Measurements from ENCODE around the gene ARID4B.
A peak's percentile ranks its signal among the peaks of the same experiment; 100 is the strongest.
"Not testable (repeated sequence)": the region's sequence is repeated elsewhere in the genome, so short reads cannot be mapped to it uniquely, and the experiment has no call there.

The ARID4B gene

DNA sequence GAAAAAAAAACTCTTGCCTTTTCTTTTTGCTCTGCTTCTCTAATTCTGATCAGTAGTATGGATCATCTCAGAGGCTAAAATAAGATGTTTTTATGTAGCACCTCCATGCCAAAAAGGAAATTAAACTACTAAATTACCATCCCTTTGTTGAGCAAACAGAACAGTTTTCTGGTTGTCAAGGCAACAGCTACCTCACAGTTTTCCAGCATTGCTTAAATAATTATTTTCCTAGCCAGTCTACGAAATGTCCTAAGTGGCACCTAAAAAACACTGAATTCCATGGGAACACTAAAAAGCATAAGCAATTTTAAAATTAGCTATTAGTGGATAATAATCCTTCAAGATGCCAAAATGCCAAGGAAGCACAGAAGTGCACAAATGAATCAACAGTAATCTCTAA, 61.7 kb downstream of the ARID4B start:
- no peak for DNase-seq

DNA sequence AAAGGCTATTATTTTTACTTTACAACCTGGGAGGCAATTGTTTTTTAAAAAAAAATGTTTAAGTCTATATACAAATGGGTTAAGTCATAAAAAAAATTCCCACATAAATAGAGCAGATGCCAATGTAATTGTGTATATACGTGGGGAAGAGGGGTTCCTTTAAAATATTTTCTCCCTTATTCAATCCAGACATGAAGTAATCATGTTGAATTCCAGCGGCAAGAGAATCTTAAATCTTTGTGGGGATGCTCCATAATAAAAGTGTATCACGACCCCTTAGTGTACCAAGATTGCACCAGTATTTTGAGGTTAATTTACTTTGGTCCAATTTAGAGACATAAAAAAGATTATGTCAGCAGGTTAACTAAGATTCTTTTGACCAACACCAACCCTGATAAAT, 62.1 kb downstream of the ARID4B start:
- no peak for DNase-seq

DNA sequence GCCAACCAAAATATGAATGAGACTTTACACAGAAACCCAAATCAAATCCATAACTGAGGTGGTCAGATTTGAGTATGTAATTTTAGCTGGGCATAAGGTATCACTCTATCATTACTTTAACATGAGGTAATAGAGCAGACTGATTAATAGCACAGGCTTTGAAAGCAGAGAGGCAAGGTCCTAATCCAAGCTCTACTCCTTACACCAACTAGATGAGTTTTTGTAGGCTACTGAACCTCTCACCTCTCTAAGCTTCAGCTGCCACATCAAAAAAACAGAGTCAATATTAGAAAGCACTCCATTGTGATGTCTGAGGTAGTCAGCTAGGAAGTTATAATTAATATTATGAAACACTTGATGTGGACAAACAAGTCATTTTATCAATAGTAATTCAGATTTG, 63.7 kb downstream of the ARID4B start:
- DNase-seq, result no peak

DNA sequence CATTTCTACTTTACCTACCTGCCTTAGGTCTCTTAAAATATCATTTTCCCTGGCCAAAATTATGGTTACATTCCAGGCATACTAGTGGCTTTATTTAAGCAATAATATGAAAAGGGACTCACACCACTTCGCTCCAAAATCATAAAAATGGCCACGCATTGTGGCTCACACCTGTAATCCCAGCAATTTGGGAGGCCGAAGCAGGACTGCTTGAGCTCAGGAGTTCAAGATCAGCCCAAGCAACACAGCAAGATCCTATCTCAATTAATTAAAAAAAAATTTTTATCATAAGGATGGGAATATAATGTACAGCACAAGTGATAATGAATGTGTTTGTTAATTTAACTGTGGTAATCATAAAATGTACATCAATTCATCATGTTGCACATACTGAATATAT, 65.4 kb downstream of the ARID4B start:
- no peak for DNase-seq

DNA sequence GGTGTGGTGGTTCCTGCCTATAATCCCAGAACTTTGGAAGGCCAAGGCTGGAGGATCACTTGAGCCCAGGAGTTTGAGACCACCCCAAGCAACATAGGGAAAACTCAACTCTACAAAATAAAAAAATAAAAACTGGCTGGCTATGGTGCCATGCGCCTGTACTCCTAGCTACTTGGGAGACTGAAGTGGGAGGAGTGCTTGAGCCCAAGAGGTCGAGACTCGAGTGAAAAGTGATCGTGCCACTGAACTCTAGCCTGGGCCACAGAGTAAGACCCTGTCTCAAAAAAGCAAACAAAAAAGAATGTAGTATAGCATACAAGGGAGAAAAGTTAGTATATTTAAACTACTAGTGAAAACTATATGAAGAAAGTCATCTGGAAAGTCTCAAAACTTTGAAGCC, 66.7 kb downstream of the ARID4B start:
- DNase-seq, result no peak

DNA sequence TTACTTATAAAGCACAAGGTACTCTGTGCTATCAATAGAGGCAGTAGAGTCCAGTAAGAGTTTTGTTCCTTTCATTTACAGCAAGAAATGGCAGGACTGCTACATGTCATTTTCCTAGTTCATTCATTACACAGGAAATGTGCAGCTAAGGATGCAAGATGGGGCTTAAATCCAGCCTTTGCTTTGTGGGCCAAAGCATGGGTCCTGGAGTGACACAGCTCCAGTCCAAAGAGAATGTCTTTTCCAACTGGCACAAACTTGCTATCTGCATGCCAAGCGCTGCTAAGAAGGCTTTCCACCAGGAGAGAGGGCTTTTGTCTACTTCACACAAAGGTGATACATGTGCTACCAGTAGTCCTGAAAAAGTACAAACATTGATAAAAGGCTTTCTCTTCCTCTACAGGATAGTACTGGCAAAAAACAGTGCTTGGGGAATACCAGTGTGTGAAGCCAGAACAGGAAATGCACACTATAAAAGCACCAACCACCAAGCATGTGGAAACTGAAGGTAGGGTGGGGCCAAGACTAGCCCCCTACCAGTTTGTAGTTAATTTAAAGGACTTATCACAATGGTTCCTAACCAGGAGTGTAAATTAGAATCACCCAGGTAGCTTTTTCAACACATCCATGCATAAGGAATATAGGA, 68.7 kb downstream of the ARID4B start:
- no peak for DNase-seq

DNA sequence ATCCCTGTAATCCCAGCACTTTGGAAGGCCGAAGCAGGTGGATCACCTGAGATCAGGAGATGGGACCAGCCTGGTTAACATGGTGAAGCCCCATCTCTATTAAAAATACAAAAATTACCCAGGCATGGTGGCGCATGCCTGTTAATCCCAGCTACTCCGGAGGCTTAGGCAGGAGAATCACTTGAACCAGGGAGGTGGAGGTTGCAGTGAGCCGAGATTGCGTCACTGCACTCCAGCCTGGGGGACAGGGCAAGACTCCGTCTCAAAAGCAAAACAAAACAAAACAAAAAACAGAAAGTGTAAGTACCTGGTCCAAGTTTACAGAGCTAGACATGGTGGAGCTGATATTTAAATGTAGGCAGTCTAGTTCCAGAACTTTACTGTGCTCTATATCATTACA, 69.9 kb downstream of the ARID4B start:
- DNase-seq, result not testable (repeated sequence)

DNA sequence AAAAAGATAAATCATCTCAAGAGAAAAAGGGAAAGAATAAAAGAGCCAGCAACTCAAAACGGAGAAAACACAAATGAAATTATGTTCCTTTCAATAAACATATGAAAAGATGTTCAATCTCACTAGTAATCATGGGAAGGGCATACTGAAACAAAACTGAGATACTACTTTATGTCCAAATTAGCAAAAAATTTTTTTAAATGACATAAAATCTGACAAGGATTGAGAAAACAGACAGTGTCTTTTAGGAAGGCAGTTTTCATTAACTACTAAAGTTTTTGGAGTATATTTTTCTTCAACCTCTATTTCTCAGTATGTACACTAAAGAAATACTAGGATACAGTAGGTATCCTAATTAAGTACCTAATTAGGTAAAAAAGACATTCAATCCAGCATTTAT, 73.3 kb downstream of the ARID4B start:
- DNase-seq, result no peak

DNA sequence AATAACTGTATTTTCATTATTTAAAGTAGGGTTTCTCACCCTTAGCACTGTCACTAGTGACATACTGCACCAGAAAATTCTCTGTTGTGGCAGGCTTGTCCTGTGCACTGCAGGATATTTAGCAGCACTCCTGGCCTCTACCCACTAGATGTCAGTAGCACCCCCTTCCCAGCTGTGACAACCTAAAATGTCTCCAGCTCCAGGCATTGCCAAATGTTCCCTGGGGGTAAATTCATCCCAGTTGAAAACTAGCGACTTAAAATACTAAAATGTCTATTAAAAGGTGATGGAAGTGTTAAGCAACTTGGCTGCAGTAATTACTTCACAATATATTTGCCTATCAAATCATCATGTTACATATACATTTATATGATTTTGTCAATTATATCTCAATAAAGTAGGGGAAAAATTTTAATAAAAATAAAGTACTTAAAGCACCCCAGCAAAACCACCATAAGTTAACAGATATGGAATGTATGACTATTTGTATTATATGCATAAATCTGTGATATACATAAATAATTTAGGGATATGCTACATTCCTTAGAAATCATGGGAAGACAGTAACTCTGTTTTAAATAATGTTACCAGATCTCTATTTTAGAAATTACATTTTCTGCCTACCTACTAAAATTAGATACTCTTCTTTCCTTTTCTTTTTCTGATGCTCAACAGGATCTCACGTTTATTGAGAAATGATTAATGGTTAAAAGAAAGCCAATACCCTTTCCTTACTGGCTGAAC, 74.6 kb downstream of the ARID4B start:
- DNase-seq, result peak; percentile 62 to 76

DNA sequence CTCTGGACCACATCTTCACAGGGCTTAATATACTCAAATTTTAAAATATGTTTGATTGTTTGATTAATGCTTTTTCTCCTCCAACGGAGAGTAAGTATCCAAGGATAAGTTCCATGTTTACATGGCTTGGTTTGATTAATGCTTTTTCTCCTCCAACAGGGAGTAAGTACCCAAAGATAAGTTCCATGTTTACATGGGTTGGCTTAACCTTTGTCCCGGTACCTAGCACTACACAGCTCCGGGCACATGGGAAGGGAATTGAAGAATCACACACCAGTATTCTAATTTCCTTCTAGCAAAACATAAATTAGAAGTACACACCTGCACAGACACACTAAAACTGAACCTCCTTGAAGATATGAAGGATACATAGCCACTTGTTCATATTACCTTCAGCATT, 77.5 kb downstream of the ARID4B start:
- no peak for DNase-seq

DNA sequence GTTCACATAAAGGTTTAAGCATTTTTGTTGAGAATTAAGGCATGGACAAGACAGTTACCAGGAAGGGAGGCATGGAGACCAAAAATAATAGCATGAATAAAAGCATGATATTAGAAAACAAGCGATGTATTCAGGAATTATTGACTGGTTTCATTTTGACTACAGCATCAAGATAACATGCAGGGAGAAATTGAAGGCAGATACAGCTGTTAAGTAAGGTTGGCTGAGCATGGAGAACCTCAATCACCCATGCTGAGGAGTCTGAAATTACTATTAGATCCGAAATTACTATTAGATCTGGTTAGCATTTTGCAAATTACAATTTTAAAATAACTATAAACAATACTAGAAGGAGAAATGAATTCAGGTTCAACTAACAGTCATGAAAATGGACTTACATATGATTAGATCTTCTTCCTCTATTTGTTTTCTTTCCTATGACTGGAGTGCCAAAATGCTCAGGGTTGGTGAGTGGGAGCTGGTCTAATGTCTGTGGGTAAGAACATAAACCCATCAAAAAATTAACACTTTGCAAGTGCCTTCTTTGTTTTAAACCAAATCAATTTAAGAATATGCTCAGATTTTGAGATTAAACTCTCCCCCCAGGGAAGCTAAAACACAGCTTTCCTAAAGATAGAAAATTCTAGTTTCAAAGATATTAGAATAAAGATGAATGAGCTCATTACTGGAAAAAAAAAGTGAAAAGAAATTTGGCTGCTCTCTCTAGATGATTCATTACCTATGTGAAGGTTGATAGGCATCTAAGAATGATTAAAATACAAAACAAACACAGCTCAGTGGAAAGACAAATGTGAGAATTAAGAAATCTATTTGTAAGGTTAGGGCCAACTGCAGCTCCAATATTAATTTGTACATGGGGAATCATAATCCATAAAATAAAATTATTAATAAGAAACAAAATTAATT, 81.7 kb downstream of the ARID4B start:
- no peak for DNase-seq

DNA sequence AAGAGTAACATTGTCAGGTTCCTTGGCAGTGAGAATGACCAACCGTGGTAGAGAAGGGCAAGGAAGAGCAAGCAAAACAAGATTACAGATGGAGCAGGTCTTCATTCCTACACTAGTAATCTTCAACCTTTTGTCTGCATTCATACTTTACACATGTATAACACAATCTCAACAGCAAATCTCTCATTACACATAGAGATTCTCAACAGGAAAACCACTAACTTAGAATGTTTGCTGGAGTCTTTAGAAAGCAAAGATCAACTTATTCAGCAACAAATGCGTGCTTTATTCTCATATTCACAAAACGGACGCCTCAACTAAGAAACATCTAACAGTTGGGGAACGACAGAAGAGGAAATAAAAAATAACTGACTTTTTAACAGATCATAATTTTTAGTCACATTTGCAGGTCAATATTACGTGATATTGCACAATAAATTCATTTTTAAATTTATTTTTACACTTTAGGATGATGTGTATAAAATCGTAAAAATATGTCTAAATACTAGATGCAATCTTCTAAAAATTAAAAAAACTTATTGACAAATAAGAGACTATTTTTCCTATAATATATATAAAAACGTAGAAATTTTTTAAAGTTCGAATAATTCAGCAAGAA, 82.9 kb downstream of the ARID4B start:
- peak in 1 of 2 donors; percentile 12 for DNase-seq

DNA sequence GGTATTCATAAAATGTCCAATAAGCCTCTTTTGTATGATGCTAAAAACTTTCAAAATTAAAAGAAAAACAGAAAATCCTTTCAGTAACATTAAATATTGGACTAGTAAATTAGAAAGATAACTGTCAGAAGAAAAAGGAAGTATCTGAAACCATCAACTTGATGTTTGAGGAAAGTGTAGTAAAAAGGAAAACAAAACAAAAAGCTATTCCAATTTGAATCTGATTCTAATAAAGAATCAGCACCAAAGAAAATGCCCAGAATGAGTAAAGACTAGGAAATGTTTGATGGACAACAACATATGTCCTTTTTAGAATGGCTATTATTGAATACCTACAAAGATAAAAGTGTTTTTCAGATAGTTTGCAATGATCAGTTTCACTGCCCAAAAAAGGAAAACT, 87.0 kb downstream of the ARID4B start:
- DNase-seq, result no peak

DNA sequence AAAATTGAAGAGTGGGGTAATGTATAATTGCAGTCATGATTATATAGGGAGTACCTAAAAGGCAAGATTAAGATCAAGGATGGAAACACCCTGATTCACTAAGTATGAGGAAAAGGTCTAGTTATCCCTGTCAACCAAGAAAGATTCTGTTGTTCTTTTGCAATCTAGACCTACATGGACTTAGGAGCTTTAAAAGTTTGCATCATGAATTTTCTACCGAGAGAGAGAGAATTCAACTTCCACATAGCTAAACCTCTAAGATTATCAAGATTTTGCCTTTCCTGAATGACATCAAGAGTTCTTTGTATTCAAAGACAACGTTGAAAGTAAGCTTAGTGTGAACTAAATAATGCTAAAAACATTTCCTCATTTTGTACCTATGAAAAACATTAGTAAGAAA, 88.1 kb downstream of the ARID4B start:
- no peak for DNase-seq

DNA sequence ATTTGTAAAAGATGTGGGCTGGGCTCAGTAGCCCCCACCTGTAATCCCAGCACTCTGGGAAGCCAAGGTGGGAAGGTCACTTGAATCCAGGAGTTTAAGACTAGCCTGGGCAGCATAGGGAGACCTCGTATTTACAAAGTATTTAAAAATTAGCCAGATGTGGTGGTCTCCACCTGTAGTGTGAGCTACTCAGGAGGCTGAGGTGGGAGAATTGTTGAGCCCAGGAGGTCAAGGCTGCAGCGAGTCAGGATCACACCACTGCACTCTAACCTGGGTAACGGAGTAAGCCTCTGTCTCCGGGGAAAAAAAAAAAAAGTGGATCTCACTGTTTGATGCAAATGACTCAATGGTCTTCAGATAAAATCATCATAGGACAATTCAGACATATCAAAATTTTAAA, 89.4 kb downstream of the ARID4B start:
- no peak for DNase-seq

DNA sequence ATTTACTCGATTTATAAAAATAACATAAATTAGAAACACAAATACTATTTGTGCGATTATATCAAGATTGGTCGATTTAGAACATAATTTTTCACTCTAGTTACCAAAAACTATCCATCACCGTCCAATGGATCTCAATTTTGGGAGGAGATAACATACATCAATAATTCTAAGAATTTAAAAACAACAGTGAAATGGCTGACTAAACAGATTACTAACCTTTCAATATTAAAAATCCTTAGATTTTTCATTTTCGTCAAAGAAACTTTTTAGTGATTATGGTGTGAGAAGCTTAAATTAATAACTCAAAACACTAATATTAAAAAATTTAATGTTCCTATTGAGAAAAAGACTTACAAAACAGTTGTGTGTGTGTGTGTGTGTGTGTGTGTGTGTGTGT, 91.9 kb downstream of the ARID4B start:
- no peak for DNase-seq

DNA sequence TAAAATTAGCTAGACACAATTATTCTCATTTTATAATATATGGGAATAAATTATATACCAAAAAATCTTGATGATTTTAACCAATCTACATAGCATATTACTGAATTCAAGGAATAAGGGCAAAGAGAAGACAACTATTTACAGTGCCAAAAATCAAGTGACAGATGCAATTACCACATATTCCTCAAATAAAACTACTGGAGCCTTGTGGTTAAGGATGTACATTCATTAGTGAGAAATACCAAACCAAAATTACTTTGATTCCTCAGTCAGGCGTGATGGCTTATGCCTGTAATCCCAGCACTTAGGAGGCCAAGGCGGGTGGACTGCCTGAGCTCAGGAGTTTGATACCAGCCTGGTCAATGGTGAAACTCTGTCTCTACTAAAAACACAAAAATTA, 98.1 kb downstream of the ARID4B start:
- no peak for DNase-seq

DNA sequence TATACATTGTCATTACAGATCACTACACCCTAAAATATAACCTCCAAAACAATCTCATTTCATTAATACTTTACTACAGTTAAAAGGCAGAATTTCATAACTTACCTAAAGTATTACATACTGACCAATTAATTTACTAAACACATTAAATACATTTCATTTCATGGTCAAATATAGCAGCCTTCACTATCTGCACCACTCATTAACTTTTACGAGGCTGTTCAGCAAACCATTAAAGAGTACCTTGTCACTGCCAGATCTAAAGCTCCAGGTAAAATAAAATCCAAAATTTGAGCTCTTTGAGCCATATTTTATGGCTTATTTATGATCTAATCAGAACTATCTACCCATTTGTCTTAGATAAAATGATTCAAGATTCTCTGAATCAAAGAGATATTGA, 100.6 kb downstream of the ARID4B start:
- DNase-seq, result no peak

DNA sequence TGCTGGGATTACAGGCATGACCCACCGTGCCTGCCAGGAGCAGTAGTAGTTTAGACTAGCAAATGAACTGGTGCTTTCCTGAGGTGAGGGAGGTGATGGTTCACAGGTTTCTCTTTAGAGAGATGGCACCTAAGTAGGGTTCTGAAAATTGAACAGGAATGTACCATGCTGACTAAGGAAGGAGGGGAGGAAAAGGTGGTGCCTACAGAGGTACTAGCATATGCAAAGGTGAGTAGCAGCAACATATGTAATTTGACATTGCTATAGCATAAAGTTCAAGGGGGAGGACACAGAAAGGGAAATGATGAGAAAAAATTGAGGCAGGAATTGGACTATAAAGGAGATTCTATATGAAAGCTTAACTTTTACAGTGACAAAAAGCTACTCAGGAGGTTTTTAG, 101.0 kb downstream of the ARID4B start:
- DNase-seq, result no peak

DNA sequence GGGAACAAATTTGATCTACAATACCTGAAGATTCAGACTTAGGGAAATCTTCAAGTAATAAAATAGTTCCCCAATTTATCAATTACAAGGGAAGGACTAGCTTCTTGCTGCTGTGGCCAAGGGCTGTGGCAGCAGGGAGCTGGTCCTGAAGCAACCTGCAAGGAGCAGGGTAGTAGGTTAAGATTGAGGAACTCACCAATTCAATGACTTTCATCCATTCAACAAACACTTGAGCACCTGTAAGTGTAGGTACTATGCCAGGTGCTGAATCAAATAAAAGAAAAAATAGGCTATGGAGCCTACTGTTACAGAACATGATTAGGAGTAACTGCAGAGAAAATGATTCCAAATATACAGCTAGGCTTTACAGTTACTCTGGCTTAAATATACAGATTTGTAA, 102.7 kb downstream of the ARID4B start:
- no peak for DNase-seq

DNA sequence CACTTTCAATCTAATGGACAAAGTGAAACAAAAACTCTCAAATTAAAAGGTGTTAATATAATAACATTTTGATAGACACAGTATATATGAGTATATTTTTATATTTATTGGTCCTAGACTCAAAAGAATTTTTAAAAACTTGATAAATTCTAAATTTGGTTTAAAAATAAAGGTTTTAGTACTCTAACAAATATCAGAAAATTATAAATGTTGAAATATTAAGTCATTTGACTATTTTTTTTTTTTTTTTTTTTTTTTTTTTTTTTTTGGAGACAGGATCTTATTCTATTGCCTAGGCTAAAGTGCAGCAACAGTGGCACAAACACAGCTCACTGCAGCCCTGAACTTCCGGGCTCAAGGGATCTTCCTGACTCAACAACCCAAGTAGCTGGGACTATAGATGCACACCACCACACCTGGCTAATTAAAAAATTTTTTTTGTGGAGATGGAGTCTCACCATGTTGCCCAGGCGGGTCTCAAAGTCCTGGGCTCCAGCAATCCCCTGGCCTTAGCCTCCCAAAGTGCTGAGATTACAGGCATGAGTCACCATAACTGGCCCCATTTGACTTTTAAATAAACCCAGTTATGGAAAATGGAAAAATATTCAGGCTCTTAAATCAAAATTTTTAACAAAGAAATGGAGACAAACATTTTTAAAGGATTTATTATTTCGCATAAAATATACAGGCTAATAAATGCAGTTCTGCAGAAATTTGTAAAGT, 106.2 kb downstream of the ARID4B start:
- no peak for DNase-seq

DNA sequence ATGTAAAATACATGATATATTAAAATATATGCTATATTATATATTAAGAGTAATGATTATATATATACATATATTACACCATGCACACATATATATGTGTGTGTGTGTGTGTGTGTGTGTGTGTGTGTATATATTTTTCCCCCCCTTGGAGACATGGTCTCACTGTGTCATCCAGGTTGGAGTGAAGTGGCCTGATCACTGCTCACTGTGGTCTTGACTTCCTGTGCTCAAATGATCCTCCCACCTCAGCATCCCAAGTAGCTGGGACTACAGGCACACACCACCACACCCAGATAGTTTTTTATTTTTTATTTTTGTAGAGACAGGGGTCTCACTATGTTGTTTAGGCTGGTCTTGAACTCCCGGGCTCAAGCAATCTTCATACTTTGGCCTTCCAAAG, 112.5 kb downstream of the ARID4B start:
- no peak for DNase-seq

DNA sequence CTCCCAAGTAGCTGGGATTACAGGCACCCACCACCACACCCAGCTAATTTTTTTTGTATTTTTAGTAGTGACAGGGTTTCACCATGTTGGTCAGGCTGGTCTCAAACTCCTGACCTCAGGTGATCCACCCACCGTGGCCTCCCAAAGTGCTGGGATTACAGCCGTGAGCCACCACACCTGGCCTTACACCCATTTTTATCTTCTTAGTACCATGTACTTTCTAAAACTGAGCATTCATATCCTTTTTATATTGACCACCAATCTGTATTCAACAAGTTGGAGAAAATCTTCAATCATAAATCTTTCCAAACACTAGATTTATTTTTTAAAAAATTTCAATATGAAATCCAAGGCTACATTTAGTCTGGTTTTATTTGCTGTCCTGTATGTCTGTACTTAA, 113.0 kb downstream of the ARID4B start:
- DNase-seq, result not testable (repeated sequence)

Data from CD4-positive, alpha-beta T cell treated with Interleukin-1 beta for 1 hour (primary cell).